DND-41 (cell line): ENCODE measurements around the gene TNC.

ENCODE experiments used
- ATAC-seq: fragments of 200-7000 bp; cut with Tn5 transposase; 3 replicates; pipeline ENCODE4 v1.9.1; 2021; ENCODE audit warnings: low read depth; ENCODE audit not compliant: insufficient read depth
- DNase-seq: peaks from one replicate; pipeline ENCODE4 v3.0.0-alpha.2; 2020
- H2AFZ ChIP-seq: 2 replicates; pipeline ENCODE4 v1.6.0; 2012; ENCODE audit warnings: low read depth, low read length
- H3K27ac ChIP-seq: 2 replicates; pipeline ENCODE4 v1.5.1; 2012; ENCODE audit warnings: low read length, inconsistent platforms
- H3K27me3 ChIP-seq: fragments of 200-600 bp; sonication (generic); 2 replicates; pipeline ENCODE4 v1.6.0; 2012; ENCODE audit warnings: low read length, mild to moderate bottlenecking, inconsistent platforms; ENCODE audit not compliant: insufficient read depth, poor library complexity
- H3K36me3 ChIP-seq: 2 replicates; pipeline ENCODE4 v1.5.1; 2012; ENCODE audit warnings: low read length, inconsistent platforms; ENCODE audit not compliant: insufficient read depth
- H3K4me1 ChIP-seq: 2 replicates; pipeline ENCODE4 v1.5.1; 2012; ENCODE audit warnings: mild to moderate bottlenecking, low read length; ENCODE audit not compliant: insufficient read depth
- H3K4me2 ChIP-seq: 2 replicates; pipeline ENCODE4 v1.6.0; 2012; ENCODE audit warnings: mild to moderate bottlenecking, moderate library complexity, low read length, inconsistent platforms; ENCODE audit not compliant: insufficient read depth
- H3K4me3 ChIP-seq, 2 experiments: fragments of 200-600 bp in 1 of 2; shearing (Covaris generic) in 1 of 2; 2 replicates each; pipeline ENCODE4 v1.5.1; 2012 to 2016; ENCODE audit warnings: inconsistent platforms in 2 of 2, low read length in 2 of 2, mild to moderate bottlenecking in 2 of 2, low read depth in 1 of 2, moderate library complexity in 1 of 2
- H3K79me2 ChIP-seq: 2 replicates; pipeline ENCODE4 v1.6.0; 2012; ENCODE audit warnings: low read length, inconsistent platforms; ENCODE audit not compliant: insufficient read depth
- H3K9ac ChIP-seq: 2 replicates; pipeline ENCODE4 v1.6.0; 2012; ENCODE audit warnings: low read depth, mild to moderate bottlenecking, inconsistent platforms, low read length, moderate library complexity
- H3K9me3 ChIP-seq: 2 replicates; pipeline ENCODE4 v1.5.1; 2012; ENCODE audit warnings: low read length, moderate library complexity, mild to moderate bottlenecking, inconsistent platforms; ENCODE audit not compliant: insufficient read depth, severe bottlenecking
- H4K20me1 ChIP-seq: 2 replicates; pipeline ENCODE4 v1.6.0; 2012; ENCODE audit warnings: low read length; ENCODE audit not compliant: insufficient read depth
- EZH2 ChIP-seq: IDR thresholded peaks from 3 replicates; pipeline ENCODE4 v1.6.1; 2012; ENCODE audit warnings: borderline replicate concordance, low read depth, mild to moderate bottlenecking, moderate library complexity, low read length, inconsistent platforms; ENCODE audit not compliant: severe bottlenecking
- TF ChIP-seq, protein P1 (sequence below): IDR thresholded peaks from 2 replicates; pipeline ENCODE4 v1.5.1; 2012; ENCODE audit warnings: borderline replicate concordance, low read length, moderate library complexity, mild to moderate bottlenecking; ENCODE audit not compliant: poor library complexity, severe bottlenecking; ENCODE audit errors: extremely low read depth

TNC gene

DNA sequence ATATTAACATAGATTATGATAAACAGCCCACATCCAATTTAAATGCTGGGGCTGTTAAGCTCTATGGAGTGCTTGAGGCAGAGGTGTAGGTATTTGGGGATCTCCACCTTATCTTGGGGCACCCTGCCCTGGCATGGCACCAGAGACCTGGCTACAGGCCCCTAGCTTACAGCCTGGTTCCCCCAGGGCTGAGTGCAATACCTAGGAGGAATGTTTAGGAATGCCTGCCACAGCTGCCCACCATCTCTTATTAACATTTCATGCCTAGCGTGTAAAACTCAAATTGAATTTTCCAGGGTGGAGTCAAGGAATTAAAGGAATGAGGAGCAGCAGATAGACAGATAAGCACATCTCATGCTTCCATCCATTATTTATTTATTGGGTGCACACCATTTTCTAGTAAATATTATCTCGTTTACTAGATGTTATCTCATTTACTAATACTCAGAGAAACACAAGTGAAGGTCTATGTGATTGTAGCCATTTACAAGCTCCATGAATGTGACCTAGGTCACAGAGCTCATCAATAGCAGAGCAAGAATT is 131.9 kb downstream of the TNC start:
- H3K9ac ChIP-seq: no peak overlapping the region
- no peak overlapping the region for H3K27ac ChIP-seq
- DNase-seq (no peak), ATAC-seq (no peak)
- H3K36me3 ChIP-seq: no peaks in the 10 kb centered on the region
- no peak overlapping the region for H3K4me2 ChIP-seq
- no peak for TF ChIP-seq EZH2
- TF ChIP-seq, protein P1, sequence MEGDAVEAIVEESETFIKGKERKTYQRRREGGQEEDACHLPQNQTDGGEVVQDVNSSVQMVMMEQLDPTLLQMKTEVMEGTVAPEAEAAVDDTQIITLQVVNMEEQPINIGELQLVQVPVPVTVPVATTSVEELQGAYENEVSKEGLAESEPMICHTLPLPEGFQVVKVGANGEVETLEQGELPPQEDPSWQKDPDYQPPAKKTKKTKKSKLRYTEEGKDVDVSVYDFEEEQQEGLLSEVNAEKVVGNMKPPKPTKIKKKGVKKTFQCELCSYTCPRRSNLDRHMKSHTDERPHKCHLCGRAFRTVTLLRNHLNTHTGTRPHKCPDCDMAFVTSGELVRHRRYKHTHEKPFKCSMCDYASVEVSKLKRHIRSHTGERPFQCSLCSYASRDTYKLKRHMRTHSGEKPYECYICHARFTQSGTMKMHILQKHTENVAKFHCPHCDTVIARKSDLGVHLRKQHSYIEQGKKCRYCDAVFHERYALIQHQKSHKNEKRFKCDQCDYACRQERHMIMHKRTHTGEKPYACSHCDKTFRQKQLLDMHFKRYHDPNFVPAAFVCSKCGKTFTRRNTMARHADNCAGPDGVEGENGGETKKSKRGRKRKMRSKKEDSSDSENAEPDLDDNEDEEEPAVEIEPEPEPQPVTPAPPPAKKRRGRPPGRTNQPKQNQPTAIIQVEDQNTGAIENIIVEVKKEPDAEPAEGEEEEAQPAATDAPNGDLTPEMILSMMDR: no peak
- H3K4me3 ChIP-seq: no peak overlapping the region
- no peaks in the 10 kb centered on the region for H4K20me1 ChIP-seq
- H3K79me2 ChIP-seq: no peaks in the 10 kb centered on the region
- H2AFZ ChIP-seq: no peak overlapping the region
- H3K4me1 ChIP-seq: peaks cover 29% of the 10 kb centered on the region
- H3K9me3 ChIP-seq: no peaks in the 10 kb centered on the region
- no peaks in the 10 kb centered on the region for H3K27me3 ChIP-seq

GRCh38 chr9:114981063-114981462 is 136.9 kb downstream of the TNC start:
- Histone ChIP-seq H3K4me2 (no peak overlapping the region), H3K27me3 (no peaks in the 10 kb centered on the region), H3K27ac (no peak overlapping the region), H3K4me1 (no peaks in the 10 kb centered on the region), H3K9ac (no peak overlapping the region), H3K4me3 (no peak overlapping the region), H3K9me3 (no peaks in the 10 kb centered on the region), H4K20me1 (no peaks in the 10 kb centered on the region), H3K79me2 (no peaks in the 10 kb centered on the region), H2AFZ (no peak overlapping the region), H3K36me3 (no peaks in the 10 kb centered on the region)
- no peak for TF ChIP-seq EZH2
- TF ChIP-seq, protein P1: no peak
- no peak for ATAC-seq
- DNase-seq: no peak

DNA sequence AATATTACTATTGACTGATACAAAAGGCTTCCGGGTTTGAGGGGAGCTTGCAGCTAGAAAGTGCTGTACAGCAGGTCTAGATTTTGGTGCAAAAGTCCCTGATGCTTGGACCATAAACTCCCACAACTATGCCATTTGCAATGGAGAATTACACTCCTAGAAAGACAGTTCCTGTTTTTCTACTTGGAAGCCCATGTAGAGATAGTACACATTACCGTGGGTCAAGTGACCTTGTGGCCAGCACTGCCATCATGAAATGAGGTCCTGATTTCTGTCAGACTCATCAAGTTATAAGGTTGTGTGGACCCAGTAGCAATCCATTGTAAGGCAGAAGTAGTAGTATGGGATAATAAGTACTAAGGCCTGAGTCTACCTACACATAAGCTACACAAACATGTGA is 144.7 kb downstream of the TNC start:
- no peak overlapping the region for H3K4me2 ChIP-seq
- no peaks in the 10 kb centered on the region for H3K79me2 ChIP-seq
- no peak overlapping the region for H3K27ac ChIP-seq
- H3K27me3 ChIP-seq: no peaks in the 10 kb centered on the region
- no peak for TF ChIP-seq EZH2
- TF ChIP-seq, protein P1: no peak
- H3K9ac ChIP-seq: no peak overlapping the region
- H3K36me3 ChIP-seq: no peaks in the 10 kb centered on the region
- no peaks in the 10 kb centered on the region for H4K20me1 ChIP-seq
- no peak overlapping the region for H2AFZ ChIP-seq
- H3K4me3 ChIP-seq: no peak overlapping the region
- H3K9me3 ChIP-seq: no peaks in the 10 kb centered on the region
- H3K4me1 ChIP-seq: no peaks in the 10 kb centered on the region
- DNase-seq (no peak), ATAC-seq (no peak)

- Histone ChIP-seq H3K4me3 (no peak overlapping the region), H3K27me3 (no peaks in the 10 kb centered on the region), H3K79me2 (no peaks in the 10 kb centered on the region), H3K9ac (no peak overlapping the region), H3K4me2 (no peak overlapping the region), H3K27ac (no peak overlapping the region), H3K36me3 (no peaks in the 10 kb centered on the region), H3K4me1 (no peaks in the 10 kb centered on the region), H3K9me3 (no peaks in the 10 kb centered on the region), H4K20me1 (no peaks in the 10 kb centered on the region), H2AFZ (no peak overlapping the region)
- DNase-seq: no peak
- ATAC-seq: no peak
- TF ChIP-seq, protein P1: no peak
- TF ChIP-seq EZH2: no peak
These were observed 145.3 kb downstream of the TNC start for GRCh38 chr9:114972510-114973136.
